DMS114 treated with DMSO at 0.1 percent for 48 hours (cell line): ENCODE data around the gene EFNA1.
A peak's percentile ranks its signal among the peaks of the same experiment; 100 is the strongest.

Experiments used
- DNase-seq: peaks from one replicate; lab custom pipeline; 2025; ENCODE audit not compliant: unreplicated experiment; lab: John Stamatoyannopoulos, UW

Gene EFNA1

DNA sequence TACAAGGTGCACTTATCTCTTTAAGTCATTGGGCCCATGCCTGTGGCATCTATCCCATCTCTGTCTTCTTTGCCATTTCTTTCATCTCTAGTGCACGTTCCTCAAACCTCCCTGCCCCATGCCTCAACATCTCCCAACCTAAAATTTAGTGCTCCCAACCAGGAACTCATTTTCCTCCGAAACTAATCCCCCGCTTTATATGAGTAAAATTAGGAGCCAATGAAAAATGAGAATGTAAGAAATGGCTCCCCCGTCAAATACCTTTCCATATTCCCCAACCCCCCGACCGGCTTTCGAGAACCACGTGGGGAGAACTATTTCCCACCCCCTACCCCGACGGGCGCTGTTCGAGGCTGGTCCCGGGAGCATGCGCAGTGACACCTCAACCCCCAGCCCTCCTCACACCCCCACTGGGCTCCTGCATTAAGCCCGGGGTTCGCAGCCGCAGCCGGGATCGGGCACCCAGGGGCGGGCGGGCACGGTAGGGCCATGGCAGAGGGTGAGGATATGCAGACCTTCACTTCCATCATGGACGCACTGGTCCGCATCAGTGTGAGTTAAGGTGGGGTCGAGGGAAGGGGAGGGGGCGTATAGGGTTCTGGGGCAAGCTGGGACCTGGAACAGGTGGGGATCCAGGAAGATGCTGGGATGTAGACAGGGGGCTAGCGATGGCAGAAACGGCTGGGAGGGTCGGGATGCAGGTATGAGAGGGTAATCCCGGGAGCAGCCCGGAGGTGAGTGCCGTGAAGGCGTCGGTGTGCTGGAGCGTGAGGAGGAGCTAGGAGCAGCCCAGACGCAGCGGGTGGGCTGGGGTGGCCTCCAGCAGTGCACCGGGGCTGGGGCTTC is 46.0 kb downstream of the EFNA1 start, which contains the start of gene TRIM46:
Gene TRIM46, plus strand, starts transcription at position 372 of the 846 bp plus-strand sequence. Its CDS starts 118 bp downstream, at position 490.
- DNase-seq = peak; percentile 84

DNA sequence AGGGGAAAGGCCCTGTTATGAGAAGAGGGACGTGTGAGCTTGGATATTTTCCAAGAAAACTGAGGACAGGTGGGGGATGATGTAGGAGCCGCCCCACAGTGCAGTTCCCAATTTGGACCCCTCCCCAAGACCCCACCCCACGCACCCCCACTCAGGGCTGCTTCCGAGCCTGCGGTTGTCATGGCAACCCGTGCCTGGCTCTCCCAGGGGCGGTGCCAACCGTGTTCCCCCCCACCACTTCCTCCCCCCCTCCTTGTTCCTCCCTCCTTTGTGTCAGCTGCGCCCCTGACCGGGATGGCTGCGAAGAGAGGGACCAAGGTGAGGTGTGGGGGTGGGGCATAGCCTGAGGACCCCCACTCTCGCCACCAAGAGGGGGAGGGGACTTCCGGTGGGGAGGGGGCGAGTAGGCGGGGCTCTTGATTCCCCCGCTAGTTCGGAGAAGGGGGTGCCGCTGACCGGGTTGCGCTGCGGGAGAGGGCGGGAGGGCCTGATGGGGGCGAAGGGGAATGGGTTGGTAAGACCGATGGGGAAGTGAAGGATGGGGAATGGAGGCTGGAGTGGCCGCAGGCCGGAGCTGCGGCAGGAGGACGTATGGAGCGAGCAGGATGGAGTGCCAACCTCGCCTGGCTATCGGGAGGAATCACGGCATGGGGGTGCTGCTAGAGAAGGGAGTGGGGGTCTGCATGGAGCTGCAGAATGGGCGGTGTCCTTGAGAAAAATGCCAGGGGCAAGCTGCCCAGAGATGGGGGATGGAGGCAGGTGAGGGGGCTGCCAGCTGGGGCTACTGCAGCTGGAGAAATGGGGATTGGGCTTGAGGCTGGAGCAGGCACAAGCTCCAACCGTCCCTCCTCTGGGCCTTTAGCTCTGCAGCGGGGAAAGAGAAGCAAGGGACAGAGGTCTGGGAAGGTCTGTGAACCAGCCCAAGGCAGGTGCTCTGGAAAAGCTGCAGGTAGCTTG is 46.9 kb downstream of the EFNA1 start:
- no peak for DNase-seq

DNA sequence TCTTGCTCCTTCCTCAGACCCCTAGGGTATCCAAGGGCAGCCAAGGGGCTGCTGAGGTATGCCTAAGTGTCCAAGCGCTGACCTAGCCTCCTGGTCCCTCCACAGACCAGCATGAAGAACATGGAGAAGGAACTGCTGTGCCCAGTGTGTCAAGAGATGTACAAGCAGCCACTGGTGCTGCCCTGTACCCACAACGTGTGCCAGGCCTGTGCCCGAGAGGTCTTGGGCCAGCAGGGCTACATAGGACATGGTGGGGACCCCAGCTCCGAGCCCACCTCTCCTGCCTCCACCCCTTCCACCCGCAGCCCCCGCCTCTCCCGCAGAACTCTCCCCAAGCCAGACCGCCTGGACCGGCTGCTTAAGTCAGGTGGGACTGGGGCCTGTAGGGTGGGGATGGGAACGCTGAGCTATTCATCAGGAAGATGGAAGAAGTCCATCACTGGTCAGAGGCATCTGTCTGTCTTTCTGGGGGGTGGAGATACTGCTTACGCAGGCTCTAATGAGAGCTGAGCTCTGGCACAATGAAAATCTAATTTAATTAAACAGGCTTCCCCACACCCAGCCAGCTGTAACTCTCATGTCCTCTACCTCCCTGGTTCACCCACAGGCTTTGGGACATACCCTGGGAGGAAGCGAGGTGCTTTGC is 47.7 kb downstream of the EFNA1 start:
- no peak for DNase-seq

DNA sequence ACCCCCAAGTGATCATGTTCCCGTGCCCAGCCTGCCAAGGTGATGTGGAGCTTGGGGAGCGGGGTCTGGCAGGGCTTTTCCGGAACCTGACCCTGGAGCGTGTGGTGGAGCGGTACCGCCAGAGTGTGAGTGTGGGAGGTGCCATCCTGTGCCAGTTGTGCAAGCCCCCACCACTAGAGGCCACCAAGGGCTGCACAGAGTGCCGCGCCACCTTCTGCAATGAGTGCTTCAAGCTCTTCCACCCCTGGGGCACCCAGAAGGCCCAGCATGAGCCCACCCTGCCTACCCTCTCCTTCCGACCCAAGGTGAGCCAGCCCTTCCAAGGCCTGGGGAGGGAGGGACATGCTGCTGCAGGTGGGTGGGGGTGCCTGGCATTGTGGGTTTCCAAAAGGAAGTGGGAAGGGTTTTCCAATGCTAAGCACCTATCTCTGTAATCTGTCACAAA is 48.3 kb downstream of the EFNA1 start:
- DNase-seq = no peak

DNA sequence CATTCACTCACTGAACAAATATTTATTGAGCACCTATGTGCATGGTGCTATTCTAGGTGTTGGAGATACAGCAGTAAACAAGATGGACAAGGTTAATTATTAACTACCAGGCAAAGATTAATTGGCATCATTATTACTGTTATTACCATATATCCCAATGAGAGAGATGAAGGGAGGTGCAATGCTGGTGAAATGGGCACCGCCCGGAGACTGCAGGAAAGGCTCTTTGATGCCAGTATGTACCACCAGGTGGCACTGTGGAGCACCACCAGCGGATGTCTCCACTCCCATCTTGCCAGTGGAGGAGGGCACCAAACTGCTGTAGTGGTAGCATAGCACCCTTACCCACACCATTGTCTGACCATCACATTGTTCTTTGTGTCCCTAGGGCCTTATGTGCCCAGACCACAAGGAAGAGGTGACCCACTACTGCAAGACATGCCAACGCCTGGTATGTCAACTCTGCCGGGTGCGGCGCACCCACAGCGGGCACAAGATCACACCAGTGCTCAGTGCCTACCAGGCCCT is 48.9 kb downstream of the EFNA1 start:
- peak; percentile 81 for DNase-seq

DNA sequence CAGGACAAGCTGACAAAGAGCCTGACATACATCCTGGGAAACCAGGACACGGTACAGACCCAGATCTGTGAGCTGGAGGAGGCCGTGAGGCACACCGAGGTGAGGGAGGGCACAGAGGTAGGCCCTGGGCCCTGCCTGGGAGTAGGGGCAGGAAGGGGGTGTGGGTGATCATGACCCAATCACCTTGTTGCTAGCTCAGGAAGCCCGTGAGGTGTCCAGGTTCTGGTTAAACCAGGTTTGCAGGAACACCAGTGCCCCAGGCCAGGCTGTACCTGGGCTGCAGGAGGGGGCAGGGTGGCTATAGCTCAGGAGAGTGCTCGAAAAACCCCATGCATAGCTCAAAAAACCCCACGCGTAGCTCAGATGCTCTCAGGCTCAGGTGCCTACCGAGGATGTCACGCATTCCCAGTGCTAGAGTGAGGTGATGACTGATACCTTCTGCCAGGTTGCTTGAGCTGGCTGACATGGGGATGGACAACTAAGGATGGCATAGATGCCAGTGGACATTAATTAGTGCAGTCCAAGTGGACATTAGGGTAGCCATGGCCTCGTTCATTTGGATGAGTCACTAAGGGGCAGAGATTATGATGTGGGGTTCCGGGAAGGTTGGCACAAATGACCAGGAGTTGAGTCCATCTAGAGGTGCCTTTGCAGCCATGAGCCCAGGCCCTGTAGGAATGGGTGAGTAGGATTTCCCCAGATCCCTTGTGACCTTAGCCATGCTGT is 49.7 kb downstream of the EFNA1 start:
- no peak for DNase-seq

DNA sequence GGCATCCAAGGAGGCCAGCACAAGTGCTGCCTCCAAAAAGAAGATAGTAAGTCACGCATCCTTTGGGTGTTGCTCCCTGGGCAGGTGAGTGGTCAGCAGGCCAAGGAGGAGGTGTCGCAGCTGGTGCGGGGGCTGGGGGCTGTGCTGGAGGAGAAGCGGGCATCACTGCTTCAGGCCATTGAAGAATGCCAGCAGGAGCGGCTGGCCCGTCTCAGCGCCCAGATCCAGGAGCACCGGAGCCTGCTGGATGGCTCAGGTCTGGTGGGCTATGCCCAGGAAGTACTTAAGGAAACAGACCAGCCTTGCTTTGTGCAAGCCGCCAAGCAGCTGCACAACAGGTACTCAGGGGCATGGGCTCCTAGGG is 50.2 kb downstream of the EFNA1 start:
- no peak for DNase-seq

DNA sequence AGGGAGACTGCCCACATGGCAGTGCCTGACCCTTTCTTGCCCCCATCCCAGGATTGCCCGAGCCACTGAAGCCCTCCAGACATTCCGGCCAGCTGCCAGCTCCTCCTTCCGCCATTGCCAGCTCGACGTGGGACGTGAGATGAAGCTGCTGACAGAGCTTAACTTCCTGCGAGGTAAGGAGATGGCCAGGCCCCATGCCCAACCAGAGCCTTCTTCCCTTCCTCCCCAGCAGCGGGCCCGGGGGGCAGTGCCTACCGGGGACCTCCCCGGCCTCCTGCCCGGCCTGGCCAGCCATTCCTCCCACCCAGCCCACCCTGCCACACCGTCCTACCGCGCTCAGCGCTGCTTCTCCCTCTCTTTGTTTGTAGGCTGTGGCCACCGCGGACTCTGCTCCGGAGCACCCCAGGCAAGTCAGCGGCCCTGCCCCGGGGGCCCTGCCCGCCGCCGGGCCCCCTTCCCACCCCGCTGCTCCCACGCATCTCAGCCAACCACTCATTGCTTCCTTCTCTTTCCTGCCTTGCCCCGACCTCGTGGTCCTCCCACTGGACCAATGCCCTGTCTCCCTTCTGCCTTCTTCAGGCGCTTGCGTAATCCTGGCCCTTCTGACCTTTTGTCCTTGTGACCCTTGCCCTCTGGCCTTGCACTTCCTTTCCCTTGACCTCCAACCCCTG is 50.9 kb downstream of the EFNA1 start:
- no peak for DNase-seq

DNA sequence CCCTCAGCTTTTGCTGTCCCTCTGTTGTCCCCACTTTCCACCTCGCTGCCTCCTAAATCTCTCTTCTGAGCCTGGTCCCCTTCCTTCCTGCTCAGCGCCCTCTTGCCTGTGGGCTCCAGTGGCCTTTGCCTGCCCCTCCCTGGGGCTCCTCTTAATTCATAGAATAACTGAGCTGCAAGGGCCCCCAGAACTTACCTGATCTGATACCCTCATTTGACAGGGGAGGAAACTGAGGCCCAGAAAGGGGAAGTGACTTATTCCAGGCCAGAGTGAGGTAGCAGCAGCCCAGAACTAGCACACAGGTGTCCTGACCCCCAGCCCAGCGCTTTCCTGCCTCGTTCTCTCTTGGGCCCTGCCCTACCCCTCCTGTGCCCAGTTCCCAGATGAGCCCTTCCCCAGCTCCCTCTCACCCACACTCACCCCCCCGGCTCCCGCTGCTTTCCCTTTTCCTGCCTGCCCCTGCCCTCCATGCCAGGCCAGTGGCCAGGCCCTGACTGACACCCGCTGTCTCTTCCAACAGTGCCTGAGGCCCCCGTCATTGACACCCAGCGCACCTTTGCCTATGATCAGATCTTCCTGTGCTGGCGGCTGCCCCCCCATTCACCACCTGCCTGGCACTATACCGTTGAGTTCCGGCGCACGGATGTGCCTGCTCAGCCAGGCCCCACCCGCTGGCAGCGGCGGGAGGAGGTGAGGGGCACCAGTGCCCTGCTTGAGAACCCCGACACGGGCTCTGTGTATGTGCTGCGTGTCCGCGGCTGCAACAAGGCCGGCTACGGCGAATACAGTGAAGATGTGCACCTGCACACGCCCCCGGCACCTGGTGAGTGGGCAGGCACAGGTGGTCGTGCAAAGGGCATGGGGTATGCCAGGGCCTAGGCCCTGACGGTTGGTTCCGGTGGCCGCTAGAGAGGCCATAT is 51.7 kb downstream of the EFNA1 start:
- DNase-seq = no peak

DNA sequence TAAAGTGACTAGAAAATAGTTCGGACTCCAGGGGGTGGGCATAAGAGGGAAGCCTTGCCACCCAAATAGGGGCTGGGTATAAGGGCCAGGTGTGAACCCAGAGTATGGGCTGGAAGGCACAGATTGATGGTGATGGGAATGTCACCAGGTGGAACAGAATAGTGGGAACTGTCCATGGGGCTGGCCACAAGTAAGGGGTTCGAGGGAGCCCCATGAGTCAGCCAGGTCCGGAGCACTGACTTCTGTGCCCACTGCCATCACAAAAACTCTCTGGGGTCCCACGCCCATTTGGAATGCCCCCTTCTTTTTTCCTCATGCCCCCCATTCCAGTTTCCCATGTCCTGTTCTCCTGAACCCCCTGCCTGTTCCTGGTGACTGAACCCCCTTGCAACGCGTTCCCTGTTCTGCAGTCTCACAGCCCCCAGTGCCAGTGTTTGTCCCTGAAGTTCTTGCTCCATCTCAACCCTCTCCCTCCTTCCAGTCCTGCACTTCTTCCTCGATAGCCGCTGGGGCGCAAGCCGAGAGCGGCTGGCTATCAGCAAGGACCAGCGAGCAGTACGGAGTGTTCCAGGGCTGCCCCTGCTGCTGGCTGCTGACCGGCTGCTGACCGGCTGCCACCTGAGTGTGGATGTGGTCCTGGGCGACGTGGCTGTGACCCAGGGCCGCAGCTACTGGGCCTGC is 53.8 kb downstream of the EFNA1 start:
- no peak for DNase-seq

DNA sequence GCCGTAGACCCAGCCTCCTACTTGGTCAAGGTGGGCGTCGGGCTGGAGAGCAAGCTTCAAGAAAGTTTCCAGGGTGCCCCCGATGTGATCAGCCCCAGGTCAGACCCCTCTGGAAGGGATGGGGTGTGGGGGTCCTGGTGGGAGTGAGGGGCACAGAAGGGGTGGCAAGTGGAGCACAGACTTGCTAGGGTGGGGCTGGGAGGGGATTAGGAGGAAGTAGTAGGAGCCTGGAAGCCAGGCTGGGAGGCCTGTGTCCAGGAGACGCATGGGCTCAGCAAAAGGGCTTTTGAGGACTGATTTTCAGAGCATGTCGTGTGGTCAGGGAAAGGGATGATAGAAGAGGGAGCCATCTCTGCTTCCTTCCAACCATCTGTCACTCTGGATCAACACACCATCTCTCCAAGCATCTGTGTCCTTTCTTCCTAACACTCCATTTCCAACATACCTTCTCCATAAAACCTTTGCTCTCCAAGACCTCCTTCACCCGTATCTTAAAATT is 54.4 kb downstream of the EFNA1 start:
- no peak for DNase-seq

DNA sequence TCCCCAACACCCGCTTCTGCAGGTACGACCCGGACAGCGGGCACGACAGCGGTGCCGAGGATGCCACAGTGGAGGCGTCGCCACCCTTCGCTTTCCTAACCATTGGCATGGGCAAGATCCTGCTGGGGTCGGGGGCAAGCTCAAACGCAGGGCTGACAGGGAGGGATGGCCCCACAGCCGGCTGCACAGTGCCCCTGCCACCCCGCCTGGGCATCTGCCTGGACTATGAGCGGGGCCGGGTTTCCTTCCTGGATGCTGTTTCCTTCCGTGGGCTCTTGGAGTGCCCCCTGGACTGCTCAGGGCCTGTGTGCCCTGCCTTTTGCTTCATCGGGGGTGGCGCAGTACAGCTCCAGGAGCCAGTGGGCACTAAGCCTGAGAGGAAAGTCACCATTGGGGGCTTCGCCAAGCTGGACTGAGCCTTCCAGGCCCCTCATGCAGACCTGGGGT is 56.1 kb downstream of the EFNA1 start:
- DNase-seq = no peak

DNA sequence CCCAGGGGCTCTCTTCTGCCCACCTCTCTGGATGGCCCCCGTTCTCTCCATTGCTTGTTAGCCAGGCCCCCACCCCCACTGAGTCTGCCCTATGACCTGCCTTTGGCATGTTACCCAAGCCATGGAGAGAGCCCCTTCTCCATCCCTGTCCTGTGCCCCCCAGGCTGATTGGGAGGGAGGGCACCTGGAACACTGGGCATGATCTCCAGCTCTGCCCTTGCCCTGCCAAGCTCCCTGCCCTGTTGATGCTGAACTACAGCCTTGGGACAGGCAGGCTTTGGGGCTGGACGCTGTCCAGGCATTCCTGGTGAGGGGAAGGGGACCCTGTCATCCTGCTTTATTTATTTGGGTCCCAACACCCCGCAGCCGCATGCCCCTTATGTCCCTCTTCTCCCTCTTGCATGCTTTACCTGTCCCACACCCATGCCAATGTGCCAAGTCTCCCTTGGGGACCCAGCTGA is 56.7 kb downstream of the EFNA1 start:
- no peak for DNase-seq
